GM12873 (cell line): ENCODE results near the gene PRR12.

ENCODE experiments used
- CTCF ChIP-seq: IDR thresholded peaks from 2 replicates; pipeline ENCODE4 v1.5.1; 2012; ENCODE audit warnings: low read depth, mild to moderate bottlenecking, moderate library complexity, low read length, control low read depth; ENCODE audit not compliant: insufficient read depth; ENCODE audit errors: missing control alignments

PRR12 gene

DNA sequence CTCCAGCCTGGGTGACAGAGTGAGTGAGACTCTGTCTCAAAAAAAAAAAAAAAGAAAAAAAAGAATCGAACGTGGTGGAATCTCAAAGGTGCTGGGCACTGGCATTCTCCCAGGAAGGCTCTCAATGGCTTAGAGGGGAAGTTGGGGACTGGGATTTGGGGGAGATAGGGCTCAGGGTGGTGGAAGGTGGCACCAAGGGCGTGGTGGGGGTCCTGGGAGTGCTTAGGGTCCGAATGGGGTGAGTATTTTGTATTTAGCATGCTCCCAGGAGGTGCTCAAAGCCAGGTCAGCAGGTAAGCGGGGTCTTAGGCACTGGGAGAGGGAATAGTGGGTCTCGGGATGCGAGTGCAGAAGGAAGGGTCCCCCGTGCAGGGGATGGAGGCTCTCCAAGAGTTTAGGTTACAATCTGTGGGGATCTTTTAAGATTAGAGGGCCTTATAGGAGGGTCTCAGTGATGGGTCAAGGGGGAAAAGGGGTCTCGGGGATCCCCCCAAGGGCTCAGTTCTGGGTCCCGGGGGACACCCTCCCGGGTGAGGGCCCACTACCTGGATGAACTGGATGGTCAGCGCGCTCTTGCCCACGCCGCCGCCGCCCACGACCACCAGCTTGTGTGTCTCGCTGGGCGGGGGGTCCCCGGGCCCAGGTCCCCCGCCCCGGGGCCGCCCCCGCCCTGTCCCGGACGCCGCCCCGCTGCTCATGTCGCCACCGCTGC lies 48.6 kb downstream of the PRR12 start:
- TF ChIP-seq CTCF = no peak

DNA sequence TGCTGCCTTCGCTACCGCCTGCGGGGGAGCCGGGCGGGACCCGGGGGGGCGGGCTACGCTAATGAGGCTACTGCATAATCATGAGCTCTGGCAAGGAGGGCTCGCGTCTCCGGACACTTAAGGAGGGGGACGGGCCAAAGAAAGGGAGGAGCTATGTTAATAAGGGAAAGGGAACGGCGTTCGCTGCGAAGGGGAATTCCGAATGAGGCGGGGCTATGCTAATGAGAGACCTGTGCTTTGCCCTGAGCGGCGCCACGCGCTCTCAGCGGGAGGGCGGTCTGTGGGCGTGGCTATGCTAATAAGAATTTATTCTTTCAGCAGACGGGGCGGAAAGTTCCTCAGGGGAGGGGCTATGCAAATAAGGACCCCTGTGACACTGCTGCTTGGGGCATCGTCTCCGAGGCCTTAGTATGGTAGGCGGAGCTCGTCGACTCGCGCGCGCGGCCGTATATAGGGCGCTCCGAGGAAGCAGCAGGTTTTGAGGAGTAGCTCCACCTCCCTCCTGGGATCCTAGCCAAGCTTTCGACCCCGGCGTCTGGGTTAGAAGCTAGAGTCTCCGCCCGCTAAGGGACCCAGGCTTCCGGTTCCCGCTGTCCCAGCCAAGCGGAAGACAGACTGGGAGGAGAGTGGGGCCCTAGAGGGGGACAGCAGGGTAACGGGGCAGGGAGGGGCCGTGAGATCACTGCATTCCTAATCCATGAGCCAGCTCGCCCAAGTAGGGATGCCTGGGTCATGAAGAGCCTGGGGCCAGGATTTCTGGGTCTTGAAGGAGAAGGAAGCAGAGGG lies 49.3 kb downstream of the PRR12 start, which contains the start of gene RRAS:
Gene RRAS (minus strand): TSS at position 31 of the 786 bp plus-strand sequence. CDS start 45 bp downstream, outside the sequence.
- no peak for TF ChIP-seq CTCF

GRCh38 chr19:49641688-49642491 lies 50.9 kb downstream of the PRR12 start, which contains the start of gene SCAF1:
Gene SCAF1 (plus strand): TSS chr19:49642209. CDS start chr19:49645027, 2,818 bp downstream.
- TF ChIP-seq CTCF = no peak

- TF ChIP-seq CTCF = no peak
Observed at GRCh38 chr19:49642492-49643035, 51.6 kb downstream of the PRR12 start.

DNA sequence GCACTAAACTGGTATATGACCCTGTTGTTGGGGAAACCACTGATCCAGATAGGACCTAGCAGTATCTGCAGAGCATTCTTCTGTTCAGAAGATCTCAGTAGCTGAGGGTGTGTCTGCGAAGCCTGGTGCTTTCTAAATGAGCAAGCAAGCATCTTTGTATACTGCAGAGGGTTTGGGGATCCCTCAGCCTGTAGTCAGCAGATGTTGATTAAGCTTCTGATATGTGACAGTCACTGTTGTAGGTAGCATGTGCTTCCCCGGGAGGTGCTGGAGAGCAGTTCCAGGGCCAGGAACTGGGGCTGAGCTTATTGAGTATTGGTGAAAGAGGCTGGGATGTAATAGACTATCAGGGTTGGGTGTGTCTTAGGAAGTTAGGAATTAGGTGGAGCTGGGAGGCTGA lies 52.5 kb downstream of the PRR12 start:
- TF ChIP-seq CTCF = no peak

DNA sequence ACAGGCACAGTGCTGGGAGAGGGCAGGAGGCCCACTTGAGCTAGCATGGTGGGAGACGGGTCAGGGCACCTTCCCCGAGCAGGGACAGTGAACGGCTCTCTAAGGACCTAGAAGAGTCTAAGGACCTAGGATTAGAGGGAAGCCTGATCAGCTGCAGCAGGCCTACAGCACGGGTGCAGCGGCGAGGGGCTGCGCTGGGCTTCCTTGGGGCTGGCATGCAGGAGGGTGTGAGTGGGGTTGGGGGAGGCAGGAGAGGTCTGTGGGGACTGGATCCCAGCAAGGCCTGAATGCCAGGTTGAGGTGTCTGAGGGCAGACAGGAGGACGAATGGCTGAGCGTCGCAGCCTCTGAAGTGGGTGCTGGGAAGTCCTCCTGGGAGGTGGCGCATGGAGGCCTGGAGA lies 54.6 kb downstream of the PRR12 start:
- no peak for TF ChIP-seq CTCF
